OCI-LY7 (cell line): Measurements from ENCODE around the gene SLC6A7.

Source experiments
- EZH2phosphoT487 ChIP-seq: fragments of 200-600 bp; sonication (generic); IDR thresholded peaks from 2 replicates; pipeline ENCODE4 v1.6.1; 2018; ENCODE audit warnings: low read depth, borderline replicate concordance, mild to moderate bottlenecking, mixed run types, antibody characterized with exemption, low read length, moderate library complexity, mixed read lengths
- TF ChIP-seq, protein P1 (sequence below): fragments of 200-600 bp; sonication (generic); conservative IDR thresholded peaks from 2 replicates; pipeline ENCODE4 v1.5.1; 2014; ENCODE audit warnings: mild to moderate bottlenecking, antibody characterized with exemption, low read length, moderate library complexity, mixed read lengths

DNA sequence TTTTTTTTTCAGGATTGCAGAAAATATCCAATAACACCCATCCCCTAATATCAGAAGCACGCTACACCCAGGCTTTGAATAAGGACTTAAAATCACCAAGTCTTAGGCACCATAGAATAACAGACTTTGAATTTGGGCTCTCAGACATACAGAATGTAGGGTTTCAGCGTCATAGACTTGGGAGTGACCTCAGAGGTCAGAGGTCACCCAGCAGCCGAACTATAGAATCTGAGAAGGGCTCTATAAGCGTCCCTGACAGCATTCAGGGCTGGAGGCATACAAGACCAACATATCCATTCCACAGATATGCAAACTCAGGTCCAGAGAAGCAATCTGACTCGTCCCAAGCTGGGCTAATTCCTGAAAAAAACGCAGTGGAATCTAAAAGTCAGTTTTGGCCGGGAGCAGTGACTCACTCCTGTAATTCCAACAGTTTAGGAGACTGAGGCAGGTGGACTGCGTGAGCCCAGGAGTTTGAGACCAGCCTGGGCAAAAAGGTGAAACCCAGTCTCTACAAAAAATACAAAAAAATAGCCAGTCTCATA is 34.7 kb downstream of the SLC6A7 start:
- TF ChIP-seq, protein P1, sequence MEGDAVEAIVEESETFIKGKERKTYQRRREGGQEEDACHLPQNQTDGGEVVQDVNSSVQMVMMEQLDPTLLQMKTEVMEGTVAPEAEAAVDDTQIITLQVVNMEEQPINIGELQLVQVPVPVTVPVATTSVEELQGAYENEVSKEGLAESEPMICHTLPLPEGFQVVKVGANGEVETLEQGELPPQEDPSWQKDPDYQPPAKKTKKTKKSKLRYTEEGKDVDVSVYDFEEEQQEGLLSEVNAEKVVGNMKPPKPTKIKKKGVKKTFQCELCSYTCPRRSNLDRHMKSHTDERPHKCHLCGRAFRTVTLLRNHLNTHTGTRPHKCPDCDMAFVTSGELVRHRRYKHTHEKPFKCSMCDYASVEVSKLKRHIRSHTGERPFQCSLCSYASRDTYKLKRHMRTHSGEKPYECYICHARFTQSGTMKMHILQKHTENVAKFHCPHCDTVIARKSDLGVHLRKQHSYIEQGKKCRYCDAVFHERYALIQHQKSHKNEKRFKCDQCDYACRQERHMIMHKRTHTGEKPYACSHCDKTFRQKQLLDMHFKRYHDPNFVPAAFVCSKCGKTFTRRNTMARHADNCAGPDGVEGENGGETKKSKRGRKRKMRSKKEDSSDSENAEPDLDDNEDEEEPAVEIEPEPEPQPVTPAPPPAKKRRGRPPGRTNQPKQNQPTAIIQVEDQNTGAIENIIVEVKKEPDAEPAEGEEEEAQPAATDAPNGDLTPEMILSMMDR, result no peak
- no peak for TF ChIP-seq EZH2phosphoT487
